ENCODE data around the gene BCKDK. TPM values are rescaled to one million over a fixed set of nuclear protein-coding genes. Genes with fewer than 3 reads are reported as not detected.
A peak's percentile ranks its signal among the peaks of the same experiment; 100 is the strongest.

Gene BCKDK
- polyA plus RNA-seq, 3 donors = 76.5 to 93.5 (median 90.8) TPM

DNA sequence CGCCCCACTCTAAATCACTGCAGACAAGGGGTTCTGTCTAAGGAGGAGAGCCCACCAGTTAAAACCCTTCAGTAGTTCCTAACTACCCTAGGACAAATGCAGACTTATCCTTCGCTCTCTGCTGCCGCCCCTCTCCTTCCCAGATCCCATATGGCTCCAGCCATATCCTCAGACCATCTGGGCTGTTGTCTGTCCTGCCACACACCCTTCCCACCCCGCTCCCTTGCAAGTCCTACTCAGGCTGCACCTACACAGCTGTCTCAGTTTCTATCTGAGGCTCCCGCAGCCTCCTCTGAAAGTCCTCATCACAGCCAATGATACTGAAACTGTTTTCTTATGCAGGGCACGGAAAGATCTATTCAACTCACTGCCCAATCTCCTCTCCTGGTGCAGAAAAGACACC, 720 bp upstream of the BCKDK start:
- Mint-ChIP-seq H3K27me3 (ENCODE audit: low read depth in 3 of 3) (peaks cover 0 to 2% (median 0%) of the 10 kb centered on the region in 3 donors), H3K4me1 (peaks cover 34% of the 10 kb centered on the region), H3K27ac (peak overlapping the region in 3 of 7 donors; percentile 25 to 90 (median 77)), H3K9me3 (no peaks in the 10 kb centered on the region), H3K4me3 (no peak overlapping the region), H3K36me3 (peaks cover 32% of the 10 kb centered on the region in 2 donors)
- Histone ChIP-seq H3K9ac (ENCODE audit: insufficient read depth, low read length, poor library complexity, severe bottlenecking) (no peak overlapping the region), H3K27ac (ENCODE audit: low read depth in 1 of 2, low read length in 2 of 2) (no peak overlapping the region), H3K27me3 (ENCODE audit: control insufficient read depth in 2 of 2, insufficient read depth in 2 of 2, low read length in 2 of 2) (no peaks in the 10 kb centered on the region), H3K36me3 (replicated peaks in 1 of 2; ENCODE audit: control insufficient read depth in 1 of 2, insufficient read depth in 2 of 2, low read length in 2 of 2) (peaks cover 32 to 33% of the 10 kb centered on the region in 2 donors), H3K9me3 (replicated peaks in 1 of 2; ENCODE audit: control insufficient read depth in 1 of 2, insufficient read depth in 1 of 2, low read length in 2 of 2) (no peaks in the 10 kb centered on the region), H4K20me1 (ENCODE audit: insufficient read depth, low read length) (peaks cover 8% of the 10 kb centered on the region), H3K4me1 (ENCODE audit: control insufficient read depth in 1 of 2, insufficient read depth in 2 of 2, low read length in 2 of 2) (peaks cover 37 to 50% of the 10 kb centered on the region in 2 donors), H2AFZ (ENCODE audit: insufficient read depth, low read depth, low read length, poor library complexity, severe bottlenecking) (no peak overlapping the region), H3K4me3 (replicated peaks in 1 of 3; ENCODE audit: low read depth in 2 of 3, low read length in 3 of 3) (no peak overlapping the region), H3K79me2 (ENCODE audit: insufficient read depth, low read length) (peaks cover 37% of the 10 kb centered on the region), H3K4me2 (replicated peaks; ENCODE audit: extremely low read depth, low read length, poor library complexity, severe bottlenecking) (no peak overlapping the region)
- TF ChIP-seq, protein P1, sequence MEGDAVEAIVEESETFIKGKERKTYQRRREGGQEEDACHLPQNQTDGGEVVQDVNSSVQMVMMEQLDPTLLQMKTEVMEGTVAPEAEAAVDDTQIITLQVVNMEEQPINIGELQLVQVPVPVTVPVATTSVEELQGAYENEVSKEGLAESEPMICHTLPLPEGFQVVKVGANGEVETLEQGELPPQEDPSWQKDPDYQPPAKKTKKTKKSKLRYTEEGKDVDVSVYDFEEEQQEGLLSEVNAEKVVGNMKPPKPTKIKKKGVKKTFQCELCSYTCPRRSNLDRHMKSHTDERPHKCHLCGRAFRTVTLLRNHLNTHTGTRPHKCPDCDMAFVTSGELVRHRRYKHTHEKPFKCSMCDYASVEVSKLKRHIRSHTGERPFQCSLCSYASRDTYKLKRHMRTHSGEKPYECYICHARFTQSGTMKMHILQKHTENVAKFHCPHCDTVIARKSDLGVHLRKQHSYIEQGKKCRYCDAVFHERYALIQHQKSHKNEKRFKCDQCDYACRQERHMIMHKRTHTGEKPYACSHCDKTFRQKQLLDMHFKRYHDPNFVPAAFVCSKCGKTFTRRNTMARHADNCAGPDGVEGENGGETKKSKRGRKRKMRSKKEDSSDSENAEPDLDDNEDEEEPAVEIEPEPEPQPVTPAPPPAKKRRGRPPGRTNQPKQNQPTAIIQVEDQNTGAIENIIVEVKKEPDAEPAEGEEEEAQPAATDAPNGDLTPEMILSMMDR (IDR thresholded peaks at IDR 0.05) = no peak
- 90% methylated on average over 5 of the region's 6 CpGs for WGBS (ENCODE audit: insufficient coverage)
- intact Hi-C loops (cut with micrococcal nuclease) = loop anchor here in 1 of 2 donors (2.0 kb wide), 1 partner anchor 35 kb away; no protein-coding TSS in a partner anchor
- no peak for DNase-seq

DNA sequence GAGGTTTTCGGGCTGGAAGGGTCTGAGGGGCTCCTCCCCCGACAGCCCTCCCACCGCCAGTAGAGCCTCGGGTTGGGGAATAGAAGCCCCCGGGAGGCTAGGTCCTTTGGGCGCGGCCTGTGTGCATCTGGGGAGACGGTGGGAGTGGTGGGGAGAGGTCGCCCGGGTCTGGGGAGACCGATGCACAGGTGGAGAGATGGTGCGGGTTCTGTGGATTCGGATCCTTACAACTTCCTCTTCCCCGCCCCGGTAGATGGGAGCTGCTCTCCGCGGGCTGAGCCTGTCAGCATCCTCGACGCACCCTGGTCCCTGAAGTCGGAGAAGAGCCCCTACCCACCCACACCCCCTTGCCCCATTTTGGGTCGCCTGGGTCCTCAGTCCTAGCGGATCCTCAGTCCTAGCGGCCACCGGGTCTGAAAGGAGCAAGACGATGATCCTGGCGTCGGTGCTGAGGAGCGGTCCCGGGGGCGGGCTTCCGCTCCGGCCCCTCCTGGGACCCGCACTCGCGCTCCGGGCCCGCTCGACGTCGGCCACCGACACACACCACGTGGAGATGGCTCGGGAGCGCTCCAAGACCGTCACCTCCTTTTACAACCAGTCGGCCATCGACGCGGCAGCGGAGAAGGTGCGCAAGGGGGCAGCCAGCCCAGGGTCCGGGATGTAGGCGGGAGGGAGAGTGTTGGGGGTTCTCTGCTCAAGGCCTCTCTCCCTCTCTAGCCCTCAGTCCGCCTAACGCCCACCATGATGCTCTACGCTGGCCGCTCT, 790 bp downstream of the BCKDK start:
- intact Hi-C loops (cut with micrococcal nuclease) = no loop called here
- peak overlapping the region; percentile 86 for H2AFZ ChIP-seq (ENCODE audit: insufficient read depth, low read depth, low read length, poor library complexity, severe bottlenecking)
- 55% methylated on average over 29 of the region's 57 CpGs for WGBS (ENCODE audit: insufficient coverage)

More for the DNA sequence above, 790 bp downstream of the BCKDK start:
- Mint-ChIP-seq H3K27me3 (ENCODE audit: low read depth in 3 of 3) (peaks cover 0 to 2% (median 0%) of the 10 kb centered on the region in 3 donors), H3K9me3 (no peaks in the 10 kb centered on the region), H3K4me1 (peaks cover 49% of the 10 kb centered on the region), H3K36me3 (peaks cover 34 to 36% of the 10 kb centered on the region in 2 donors), H3K4me3 (peak overlapping the region; percentile 87 to 92), H3K27ac (peak overlapping the region in 6 of 7 donors; percentile 79 to 95 (median 88))
- Histone ChIP-seq H4K20me1 (ENCODE audit: insufficient read depth, low read length) (peaks cover 8% of the 10 kb centered on the region), H3K9ac (ENCODE audit: insufficient read depth, low read length, poor library complexity, severe bottlenecking) (peak overlapping the region; percentile 94), H3K9me3 (replicated peaks in 1 of 2; ENCODE audit: control insufficient read depth in 1 of 2, insufficient read depth in 1 of 2, low read length in 2 of 2) (no peaks in the 10 kb centered on the region), H3K79me2 (ENCODE audit: insufficient read depth, low read length) (peaks cover 37% of the 10 kb centered on the region), H3K4me3 (replicated peaks in 1 of 3; ENCODE audit: low read depth in 2 of 3, low read length in 3 of 3) (peak overlapping the region; percentile 81 to 93 (median 85)), H3K27ac (ENCODE audit: low read depth in 1 of 2, low read length in 2 of 2) (peak overlapping the region; percentile 32 to 89), H3K36me3 (replicated peaks in 1 of 2; ENCODE audit: control insufficient read depth in 1 of 2, insufficient read depth in 2 of 2, low read length in 2 of 2) (peaks cover 34 to 38% of the 10 kb centered on the region in 2 donors), H3K27me3 (ENCODE audit: control insufficient read depth in 2 of 2, insufficient read depth in 2 of 2, low read length in 2 of 2) (no peaks in the 10 kb centered on the region), H3K4me1 (ENCODE audit: control insufficient read depth in 1 of 2, insufficient read depth in 2 of 2, low read length in 2 of 2) (peaks cover 52 to 65% of the 10 kb centered on the region in 2 donors), H3K4me2 (replicated peaks; ENCODE audit: extremely low read depth, low read length, poor library complexity, severe bottlenecking) (peak overlapping the region; percentile 99)
- TF ChIP-seq, protein P1 (IDR thresholded peaks at IDR 0.05) = no peak
- peak in 2 of 3 donors; percentile 24 to 36 for DNase-seq

Data from CD14-positive monocyte (primary cell).